Osteocyte (in vitro differentiated cells): ENCODE data around the gene ZNF592. TPM values are rescaled to one million over a fixed set of nuclear protein-coding genes. Genes with fewer than 3 reads are reported as not detected.
A peak's percentile ranks its signal among the peaks of the same experiment; 100 is the strongest.
"Not testable (repeated sequence)": the region's sequence is repeated elsewhere in the genome, so short reads cannot be mapped to it uniquely, and the experiment has no call there.

Experiments used
- DNase-seq: peaks from one replicate; pipeline ENCODE4 v3.0.0; 2021; ENCODE audit warnings: mixed read lengths; ENCODE audit not compliant: unreplicated experiment; ENCODE audit errors: extremely low spot score
- H3K27ac Mint-ChIP-seq: one replicate; pipeline ENCODE4 v1.8.0; 2021; ENCODE audit warnings: mild to moderate bottlenecking, mixed read lengths; ENCODE audit not compliant: unreplicated experiment
- H3K27me3 Mint-ChIP-seq: one replicate; pipeline ENCODE4 v1.8.0; 2021; ENCODE audit warnings: mixed read lengths; ENCODE audit not compliant: unreplicated experiment
- H3K36me3 Mint-ChIP-seq: one replicate; pipeline ENCODE4 v1.8.0; 2021; ENCODE audit warnings: mixed read lengths; ENCODE audit not compliant: unreplicated experiment
- H3K4me1 Mint-ChIP-seq: one replicate; pipeline ENCODE4 v1.8.0; 2021; ENCODE audit warnings: mixed read lengths; ENCODE audit not compliant: unreplicated experiment
- H3K4me3 Mint-ChIP-seq: one replicate; pipeline ENCODE4 v1.8.0; 2021; ENCODE audit warnings: mild to moderate bottlenecking, moderate library complexity, mixed read lengths; ENCODE audit not compliant: unreplicated experiment
- H3K9me3 Mint-ChIP-seq: one replicate; pipeline ENCODE4 v1.8.0; 2021; ENCODE audit warnings: mixed read lengths; ENCODE audit not compliant: unreplicated experiment
- total RNA-seq: library from RNA; stranded (reverse); gene quantifications from 2 replicates; pipeline ENCODE4 v1.2.1, GENCODE V29; 2021
- TF ChIP-seq, protein P1 (sequence below): fragments of 200-600 bp; sonication (generic); IDR thresholded peaks from 2 replicates; pipeline ENCODE4 v1.5.0; 2021; ENCODE audit warnings: antibody characterized with exemption, mild to moderate bottlenecking, moderate library complexity

The ZNF592 gene
- total RNA-seq, 1 donor from 2014 or later: 30.1 TPM

DNA sequence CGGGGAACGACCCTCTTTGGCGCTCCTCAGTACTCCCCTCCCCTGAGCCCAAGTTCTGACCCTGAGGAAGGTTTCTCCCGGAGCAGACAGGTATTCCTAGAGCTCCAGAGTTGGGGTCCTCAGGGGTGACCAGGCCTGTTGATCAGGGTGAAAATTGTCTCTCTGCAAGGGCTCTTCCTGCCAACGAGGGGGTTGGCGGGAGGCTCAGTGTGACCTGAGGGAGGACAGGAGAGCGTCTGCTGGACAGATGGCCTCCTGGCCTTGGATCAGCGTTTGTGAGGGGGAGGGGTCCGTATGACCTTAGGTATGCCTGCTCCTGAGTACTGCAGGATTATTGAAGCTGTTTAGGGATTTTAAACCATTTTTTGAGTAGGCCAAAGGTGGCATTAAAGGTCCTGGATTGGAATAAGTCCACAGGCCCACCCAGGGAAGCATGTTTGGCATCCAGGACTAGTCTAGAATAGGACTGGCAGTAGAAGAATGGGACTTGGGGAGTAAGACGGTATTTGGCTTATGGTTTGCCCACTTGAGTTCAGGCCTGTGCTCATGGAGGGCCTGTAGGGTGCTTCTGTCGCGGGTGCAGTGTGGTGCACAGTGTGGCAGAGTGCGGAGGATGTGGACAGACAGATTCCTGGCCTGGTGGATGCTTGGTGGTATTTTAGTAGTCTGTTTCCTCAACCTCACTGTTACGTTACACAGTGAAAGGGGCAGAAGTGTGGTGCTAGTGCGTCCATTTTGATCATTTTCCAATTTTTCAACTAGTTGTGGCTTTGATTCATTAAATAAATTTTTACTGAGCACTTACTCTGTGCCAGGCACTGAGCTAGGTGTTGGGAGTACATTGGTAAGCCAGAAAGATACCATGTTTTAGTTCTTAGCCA lies 959 bp downstream of the ZNF592 start:
- peak overlapping the region; percentile 88 for H3K27ac Mint-ChIP-seq
- peaks cover 4% of the 10 kb centered on the region for H3K36me3 Mint-ChIP-seq
- no peaks in the 10 kb centered on the region for H3K27me3 Mint-ChIP-seq
- H3K9me3 Mint-ChIP-seq: no peaks in the 10 kb centered on the region
- DNase-seq: no peak
- peak overlapping the region; percentile 91 for H3K4me3 Mint-ChIP-seq
- peaks cover 52% of the 10 kb centered on the region for H3K4me1 Mint-ChIP-seq
- TF ChIP-seq, protein P1, sequence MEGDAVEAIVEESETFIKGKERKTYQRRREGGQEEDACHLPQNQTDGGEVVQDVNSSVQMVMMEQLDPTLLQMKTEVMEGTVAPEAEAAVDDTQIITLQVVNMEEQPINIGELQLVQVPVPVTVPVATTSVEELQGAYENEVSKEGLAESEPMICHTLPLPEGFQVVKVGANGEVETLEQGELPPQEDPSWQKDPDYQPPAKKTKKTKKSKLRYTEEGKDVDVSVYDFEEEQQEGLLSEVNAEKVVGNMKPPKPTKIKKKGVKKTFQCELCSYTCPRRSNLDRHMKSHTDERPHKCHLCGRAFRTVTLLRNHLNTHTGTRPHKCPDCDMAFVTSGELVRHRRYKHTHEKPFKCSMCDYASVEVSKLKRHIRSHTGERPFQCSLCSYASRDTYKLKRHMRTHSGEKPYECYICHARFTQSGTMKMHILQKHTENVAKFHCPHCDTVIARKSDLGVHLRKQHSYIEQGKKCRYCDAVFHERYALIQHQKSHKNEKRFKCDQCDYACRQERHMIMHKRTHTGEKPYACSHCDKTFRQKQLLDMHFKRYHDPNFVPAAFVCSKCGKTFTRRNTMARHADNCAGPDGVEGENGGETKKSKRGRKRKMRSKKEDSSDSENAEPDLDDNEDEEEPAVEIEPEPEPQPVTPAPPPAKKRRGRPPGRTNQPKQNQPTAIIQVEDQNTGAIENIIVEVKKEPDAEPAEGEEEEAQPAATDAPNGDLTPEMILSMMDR: no peak

- Mint-ChIP-seq H3K36me3 (peaks cover 4% of the 10 kb centered on the region), H3K27me3 (no peaks in the 10 kb centered on the region), H3K4me1 (peaks cover 52% of the 10 kb centered on the region), H3K9me3 (no peaks in the 10 kb centered on the region), H3K27ac (peak overlapping the region; percentile 35), H3K4me3 (peak overlapping the region; percentile 91)
- TF ChIP-seq, protein P1: no peak
- no peak for DNase-seq
Measured at GRCh38 chr15:84750583-84751092, 2.2 kb downstream of the ZNF592 start.

DNA sequence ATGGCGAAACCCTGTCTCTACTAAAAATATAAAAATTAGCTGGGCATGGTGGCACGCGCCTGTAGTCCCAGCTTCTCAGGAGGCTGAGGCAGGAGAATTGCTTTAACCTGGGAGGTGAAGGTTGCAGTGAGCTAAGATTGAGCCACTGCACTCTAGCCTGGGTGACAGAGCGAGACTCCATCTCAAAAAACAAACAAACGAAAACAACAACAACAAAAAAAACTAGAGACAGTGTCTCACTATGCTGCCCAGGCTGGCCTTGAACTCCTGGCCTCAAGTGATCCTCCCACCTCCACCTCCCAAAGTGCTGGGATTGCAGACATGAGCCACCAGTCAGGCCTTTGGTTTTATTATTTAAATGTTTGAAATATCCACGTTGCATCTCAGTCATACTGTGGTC lies 3.3 kb downstream of the ZNF592 start:
- H3K4me1 Mint-ChIP-seq: peaks cover 53% of the 10 kb centered on the region
- H3K9me3 Mint-ChIP-seq, H3K27me3 Mint-ChIP-seq, DNase-seq, H3K4me3 Mint-ChIP-seq, H3K27ac Mint-ChIP-seq, H3K36me3 Mint-ChIP-seq: not testable (repeated sequence)

- H3K4me1 Mint-ChIP-seq: peaks cover 53% of the 10 kb centered on the region
- H3K27ac Mint-ChIP-seq: peak overlapping the region; percentile 75
- TF ChIP-seq, protein P1: no peak
- H3K4me3 Mint-ChIP-seq: no peak overlapping the region
- DNase-seq: no peak
- H3K9me3 Mint-ChIP-seq: no peaks in the 10 kb centered on the region
- peaks cover 2% of the 10 kb centered on the region for H3K36me3 Mint-ChIP-seq
- H3K27me3 Mint-ChIP-seq: no peaks in the 10 kb centered on the region
Measured at GRCh38 chr15:84752195-84752594, 3.8 kb downstream of the ZNF592 start.

DNA sequence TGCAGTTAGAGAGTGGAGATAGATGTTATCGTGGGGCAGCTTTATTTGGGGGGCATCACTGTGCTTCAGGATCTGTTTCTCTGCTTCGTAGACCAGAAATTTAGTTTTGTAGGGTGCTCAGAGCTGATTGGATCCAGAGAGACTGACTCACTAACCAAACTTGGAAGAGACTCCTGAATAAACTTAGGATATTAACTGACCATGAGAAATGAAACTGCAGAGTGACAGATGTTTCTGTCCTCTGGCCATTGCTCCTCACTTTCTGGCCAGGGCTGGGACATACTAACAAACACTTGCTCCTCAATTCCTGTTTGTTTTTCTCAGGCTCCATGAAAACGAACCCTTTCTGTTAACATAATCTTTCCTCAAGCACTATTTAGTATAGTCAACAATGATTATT lies 4.3 kb downstream of the ZNF592 start:
- H3K9me3 Mint-ChIP-seq: no peaks in the 10 kb centered on the region
- no peak for DNase-seq

GRCh38 chr15:84754889-84755288 lies 6.5 kb downstream of the ZNF592 start:
- H3K4me1 Mint-ChIP-seq: peaks cover 38% of the 10 kb centered on the region
- H3K4me3 Mint-ChIP-seq, H3K27ac Mint-ChIP-seq, H3K27me3 Mint-ChIP-seq, H3K36me3 Mint-ChIP-seq, H3K9me3 Mint-ChIP-seq, DNase-seq: not testable (repeated sequence)

More for the DNA sequence above, 4.3 kb downstream of the ZNF592 start:
- Mint-ChIP-seq H3K4me1 (peaks cover 48% of the 10 kb centered on the region), H3K36me3 (peaks cover 2% of the 10 kb centered on the region), H3K27me3 (no peaks in the 10 kb centered on the region), H3K27ac (peak overlapping the region; percentile 75), H3K4me3 (peak overlapping the region; percentile 15)
- TF ChIP-seq, protein P1: no peak
